Endodermal cell (in vitro differentiated cells): ENCODE data around the gene RIPPLY1. TPM values are rescaled to one million over a fixed set of nuclear protein-coding genes. Genes with fewer than 3 reads are reported as not detected.

Experiments used
- DNase-seq: peaks from one replicate; pipeline ENCODE4 v3.0.0-alpha.2; 2017
- H3K27ac ChIP-seq: 2 replicates; pipeline ENCODE4 v1.5.1; 2013; ENCODE audit warnings: mild to moderate bottlenecking, low read depth, low read length, moderate library complexity
- H3K27me3 ChIP-seq: 2 replicates; pipeline ENCODE4 v1.6.1; 2013; ENCODE audit warnings: mild to moderate bottlenecking, low read length, moderate library complexity; ENCODE audit not compliant: insufficient read depth, control insufficient read depth, poor library complexity, severe bottlenecking
- H3K36me3 ChIP-seq: 2 replicates; pipeline ENCODE4 v1.7.0; 2013; ENCODE audit warnings: mild to moderate bottlenecking, low read length, moderate library complexity; ENCODE audit not compliant: control insufficient read depth, insufficient read depth
- H3K4me1 ChIP-seq: one replicate; pipeline ENCODE4 v1.7.0; 2013; ENCODE audit warnings: low read length; ENCODE audit not compliant: control insufficient read depth, insufficient read depth
- H3K4me3 ChIP-seq: 2 replicates; pipeline ENCODE4 v1.5.1; 2013; ENCODE audit warnings: mild to moderate bottlenecking, low read length, moderate library complexity
- H3K9ac ChIP-seq: 2 replicates; pipeline ENCODE4 v1.6.1; 2013; ENCODE audit warnings: mild to moderate bottlenecking, low read length, moderate library complexity; ENCODE audit not compliant: poor library complexity, severe bottlenecking; ENCODE audit errors: extremely low read depth
- H3K9me3 ChIP-seq: 2 replicates; pipeline ENCODE4 v1.6.1; 2013; ENCODE audit warnings: mild to moderate bottlenecking, low read length, moderate library complexity; ENCODE audit not compliant: control insufficient read depth
- H3K27ac Mint-ChIP-seq: 2 replicates; pipeline ENCODE4 v1.8.0; 2020; ENCODE audit warnings: mixed read lengths
- H3K27me3 Mint-ChIP-seq: 2 replicates; pipeline ENCODE4 v1.8.0; 2021; ENCODE audit warnings: mild to moderate bottlenecking, mixed read lengths; ENCODE audit not compliant: insufficient read depth
- H3K36me3 Mint-ChIP-seq: 2 replicates; pipeline ENCODE4 v1.8.0; 2020; ENCODE audit warnings: low read depth, mixed read lengths
- H3K4me1 Mint-ChIP-seq: 2 replicates; pipeline ENCODE4 v1.8.0; 2020; ENCODE audit warnings: mixed read lengths
- H3K4me3 Mint-ChIP-seq: 2 replicates; pipeline ENCODE4 v1.8.0; 2020; ENCODE audit warnings: mild to moderate bottlenecking, moderate library complexity, mixed read lengths
- H3K9me3 Mint-ChIP-seq: 2 replicates; pipeline ENCODE4 v1.8.0; 2020; ENCODE audit warnings: mild to moderate bottlenecking, mixed read lengths
- CTCF ChIP-seq: fragments of 200-600 bp; sonication (generic); conservative IDR thresholded peaks from 2 replicates; pipeline ENCODE4 v1.5.0; 2021; ENCODE audit warnings: antibody characterized with exemption, mild to moderate bottlenecking
- WGBS, 2 experiments: methylation state at CpG; one replicate each; pipeline versions ENCODE4 v1.1.5 to v1.1.7; 2013; ENCODE audit warnings: missing lambda C conversion rate in 2 of 2, mixed read lengths in 1 of 2; ENCODE audit not compliant: insufficient coverage in 1 of 2, insufficient read length in 1 of 2; 5-methylcytosine and 5-hydroxymethylcytosine counted together
- total RNA-seq, 2 donors: library from RNA; stranded (reverse); fragmentation: NEBNext Ultra II Directional in 1 of 2; extraction: Animal tissue kit (Norgen Biotek cat#: 25700) in 1 of 2; gene quantifications; 2 replicates in 1 of 2; 3 replicates in 1 of 2; pipeline ENCODE4 v1.2.1, GENCODE V29; 2021

RIPPLY1 gene
- total RNA-seq, 2 donors from 2014 or later: not detected

DNA sequence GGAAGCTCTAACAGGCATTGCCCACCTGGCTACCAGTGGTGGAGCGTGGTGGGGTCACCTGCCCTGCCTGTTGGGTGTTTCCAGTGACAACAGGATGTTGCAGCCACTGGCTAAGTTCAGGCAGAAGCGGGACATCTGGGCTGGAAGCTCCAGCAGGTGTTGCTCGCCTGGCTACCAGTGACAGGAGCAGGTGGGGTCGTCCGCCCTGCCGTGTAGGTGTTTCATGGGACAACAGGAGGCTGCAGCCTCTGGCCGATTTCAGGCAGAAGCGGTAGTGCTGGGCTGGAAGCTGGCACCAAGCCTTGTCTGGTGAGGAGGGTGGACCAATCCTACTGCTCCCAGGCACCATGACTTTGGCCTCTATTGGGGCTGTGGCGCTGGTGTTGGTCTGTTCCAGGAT lies 39.4 kb downstream of the RIPPLY1 start:
- Histone ChIP-seq H3K4me3 (no peak overlapping the region), H3K27me3 (no peaks in the 10 kb centered on the region), H3K36me3 (no peaks in the 10 kb centered on the region), H3K27ac (no peak overlapping the region), H3K9ac (no peak overlapping the region), H3K4me1 (no peaks in the 10 kb centered on the region), H3K9me3 (no peaks in the 10 kb centered on the region)
- Mint-ChIP-seq H3K9me3 (peaks cover 39% of the 10 kb centered on the region), H3K4me3 (no peak overlapping the region), H3K27me3 (no peaks in the 10 kb centered on the region), H3K36me3 (no peaks in the 10 kb centered on the region), H3K27ac (no peak overlapping the region), H3K4me1 (no peaks in the 10 kb centered on the region)
- 86 to 93% methylated on average over 2 to 9 of the region's 9 CpGs for WGBS, 2 experiments
- DNase-seq: no peak
- no peak for TF ChIP-seq CTCF

DNA sequence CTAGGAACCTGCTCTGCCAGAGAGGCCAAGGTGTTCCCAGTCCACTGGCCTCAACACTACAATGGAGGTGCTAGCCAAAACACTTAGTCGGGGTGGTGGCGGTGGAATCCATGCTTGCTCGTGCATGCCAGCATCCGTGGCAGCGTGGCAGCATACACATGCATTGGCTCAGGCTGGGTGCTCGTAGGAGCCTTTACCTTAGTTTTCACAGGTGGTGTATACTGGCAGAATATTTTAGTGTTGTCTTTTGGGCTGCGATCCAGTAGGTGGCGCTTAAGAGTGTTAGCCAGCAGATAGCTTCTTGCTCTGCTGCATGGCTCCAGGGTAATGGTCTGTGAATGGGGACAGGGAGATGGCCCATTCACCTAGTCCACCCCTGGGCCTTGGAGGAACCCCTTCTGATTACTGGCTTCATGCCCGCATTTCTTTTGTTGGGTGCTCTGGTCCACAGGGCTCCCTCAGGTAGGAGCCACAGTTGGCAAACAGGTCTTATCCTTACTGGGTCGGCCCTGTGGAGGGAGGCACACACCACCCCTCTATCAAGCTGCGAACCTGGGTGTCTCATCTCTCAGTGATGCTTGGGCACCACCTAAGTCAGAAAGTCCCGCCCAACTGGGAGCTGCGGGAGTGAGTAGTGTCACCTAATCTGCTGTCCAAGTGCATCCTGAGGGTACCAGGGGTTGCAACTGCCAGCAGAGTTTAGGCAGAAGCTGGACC lies 40.0 kb downstream of the RIPPLY1 start:
- Mint-ChIP-seq H3K27ac (no peak overlapping the region), H3K27me3 (no peaks in the 10 kb centered on the region), H3K36me3 (no peaks in the 10 kb centered on the region), H3K9me3 (peaks cover 42% of the 10 kb centered on the region), H3K4me1 (no peaks in the 10 kb centered on the region), H3K4me3 (no peak overlapping the region)
- 62 to 94% methylated on average over 6 to 13 of the region's 13 CpGs for WGBS, 2 experiments
- Histone ChIP-seq H3K9ac (no peak overlapping the region), H3K36me3 (no peaks in the 10 kb centered on the region), H3K27ac (no peak overlapping the region), H3K4me1 (no peaks in the 10 kb centered on the region), H3K9me3 (no peaks in the 10 kb centered on the region), H3K4me3 (no peak overlapping the region), H3K27me3 (no peaks in the 10 kb centered on the region)
- peak; percentile 85 for DNase-seq
- TF ChIP-seq CTCF: peak; percentile 75

Other genes starting within 250 kb of the RIPPLY1 start
- 1 to 10 TPM in 1 of 2 donors, under 1 TPM in 1; 0.48 to 1.1 TPM for gene RNF128, start 176.6 kb downstream of the RIPPLY1 start, total RNA-seq
- 1 to 10 TPM; 4.0 to 5.5 TPM for gene TBC1D8B, start 100.7 kb downstream of the RIPPLY1 start, total RNA-seq
- not detected for gene CLDN2, start 17.1 kb upstream of the RIPPLY1 start, total RNA-seq
- 1 to 10 TPM; 3.4 TPM for gene MORC4, start 96.9 kb upstream of the RIPPLY1 start, total RNA-seq
- gene RBM41, start 215.5 kb upstream of the RIPPLY1 start, total RNA-seq: 10 to 100 TPM; 25.3 to 26.1 TPM